HL-60 (cell line): ENCODE data around the gene MYADML2.

Source experiments
- DNase-seq, 2 experiments: peaks; one replicate each; pipeline ENCODE4 v3.0.0-alpha.2; 2010 to 2020; ENCODE audit warnings: low read depth in 1 of 2, low spot score in 1 of 2
- H3K27ac ChIP-seq: fragments of 250-450 bp; sonication (Bioruptor Pico); replicated peaks from 2 replicates; pipeline ENCODE4 v1.5.1; 2020; ENCODE audit warnings: mild to moderate bottlenecking, moderate library complexity
- H3K27me3 ChIP-seq: fragments of 250-450 bp; sonication (Bioruptor Pico); 2 replicates; pipeline ENCODE4 v1.5.1; 2021; ENCODE audit warnings: mild to moderate bottlenecking, moderate library complexity; ENCODE audit not compliant: insufficient read depth, poor library complexity, severe bottlenecking
- H3K4me3 ChIP-seq: replicated peaks from 2 replicates; pipeline ENCODE4 v1.5.1; 2011; ENCODE audit warnings: mild to moderate bottlenecking, control low read depth, low read length; ENCODE audit not compliant: insufficient read depth
- CTCF ChIP-seq: IDR thresholded peaks from one replicate; pipeline ENCODE4 v1.5.1; 2011; ENCODE audit warnings: low read length, control low read depth, inconsistent platforms; ENCODE audit not compliant: insufficient read depth
- GABPA ChIP-seq: IDR thresholded peaks from 2 replicates; pipeline ENCODE4 v1.6.1; 2012; ENCODE audit warnings: low read depth
- POLR2AphosphoS5 ChIP-seq: IDR thresholded peaks from 2 replicates; pipeline ENCODE4 v1.6.1; 2012; ENCODE audit warnings: low read depth
- REST ChIP-seq: IDR thresholded peaks from 2 replicates; pipeline ENCODE4 v1.6.1; 2012; ENCODE audit warnings: low read depth; ENCODE audit not compliant: insufficient replicate concordance
- SPI1 ChIP-seq: IDR thresholded peaks from 2 replicates; pipeline ENCODE4 v1.6.1; 2012; ENCODE audit warnings: low read depth, mild to moderate bottlenecking, borderline replicate concordance

Gene MYADML2

DNA sequence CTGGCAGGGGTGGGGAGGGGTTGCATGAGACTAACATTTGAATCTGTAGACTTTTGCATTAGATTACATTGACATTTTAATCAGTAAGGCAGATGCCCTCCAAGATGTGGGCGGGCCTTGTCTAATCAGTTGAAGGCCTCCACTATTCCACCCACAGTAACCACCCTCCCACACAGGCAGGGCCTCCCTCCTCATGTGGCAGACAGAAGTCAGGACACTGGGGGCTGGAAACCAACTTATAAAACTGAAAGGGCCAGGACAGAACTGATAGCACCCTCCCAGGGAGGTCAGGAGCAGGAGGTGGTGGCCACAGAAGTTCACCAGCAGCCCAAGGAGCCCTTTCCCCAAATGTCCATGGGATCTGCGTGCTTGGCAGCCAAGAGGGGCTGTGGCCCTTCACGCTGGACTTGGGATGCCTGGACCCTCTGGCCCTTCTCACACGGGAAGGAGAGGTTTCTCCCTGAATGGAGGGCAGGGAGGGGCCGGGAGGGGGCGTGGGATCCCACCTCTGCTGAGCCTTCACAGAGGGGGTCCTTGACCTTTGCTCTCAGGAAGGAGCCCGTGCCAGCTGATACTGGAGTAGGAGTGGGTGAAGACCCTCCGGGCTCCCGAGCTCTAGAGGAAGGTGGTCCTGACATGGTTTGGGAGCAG, 14.6 kb downstream of the MYADML2 start:
- Histone ChIP-seq H3K27ac (no peak overlapping the region), H3K27me3 (no peaks in the 10 kb centered on the region), H3K4me3 (no peak overlapping the region)
- TF ChIP-seq REST (no peak), GABPA (no peak), CTCF (no peak), SPI1 (no peak), POLR2AphosphoS5 (no peak)
- no peak for DNase-seq

- Histone ChIP-seq H3K27ac (no peak overlapping the region), H3K4me3 (no peak overlapping the region), H3K27me3 (no peaks in the 10 kb centered on the region)
- no peak for DNase-seq
- TF ChIP-seq GABPA (no peak), CTCF (no peak)
These were observed 15.3 kb downstream of the MYADML2 start for GRCh38 chr17:81931557-81932332.

DNA sequence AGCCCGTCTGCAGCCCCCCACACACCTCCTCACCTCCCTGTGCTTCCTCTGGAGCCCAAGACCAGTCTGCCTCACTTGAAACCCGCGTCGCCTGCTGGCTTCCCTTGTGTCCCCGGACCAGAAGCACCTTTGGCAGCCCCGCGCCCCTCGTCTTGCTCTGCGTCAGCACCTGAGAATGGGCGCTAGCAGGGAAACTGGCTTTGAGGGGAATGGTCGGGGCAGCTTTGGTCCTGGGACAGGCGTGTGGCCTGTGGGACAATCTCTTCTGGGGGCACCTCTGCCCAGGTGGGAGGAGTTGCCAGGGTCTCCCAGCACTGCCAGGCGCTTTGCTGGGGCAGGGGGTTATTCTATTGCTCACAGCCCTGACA, 15.9 kb downstream of the MYADML2 start:
- no peak overlapping the region for H3K4me3 ChIP-seq
- H3K27ac ChIP-seq, result no peak overlapping the region

More for the DNA sequence above, 15.9 kb downstream of the MYADML2 start:
- no peak for TF ChIP-seq SPI1
- no peak for TF ChIP-seq REST
- TF ChIP-seq CTCF, result no peak
- no peak for TF ChIP-seq GABPA
- TF ChIP-seq POLR2AphosphoS5, result no peak
- no peaks in the 10 kb centered on the region for H3K27me3 ChIP-seq
- no peak for DNase-seq
